ENCODE measurements around the gene BORA. TPM values are rescaled to one million over a fixed set of nuclear protein-coding genes. Genes with fewer than 3 reads are reported as not detected.
"Not testable (repeated sequence)": the region's sequence is repeated elsewhere in the genome, so short reads cannot be mapped to it uniquely, and the experiment has no call there.

Gene BORA
- polyA plus RNA-seq, 4 donors, result 7.6 to 11.0 (median 9.4) TPM

GRCh38 chr13:72757792-72758535, 30.2 kb downstream of the BORA start:
- no peak for DNase-seq (ENCODE audit: low read depth in 4 of 4, low spot score in 3 of 4)

GRCh38 chr13:72760189-72760588, 32.5 kb downstream of the BORA start:
- no peak for DNase-seq (ENCODE audit: low read depth in 4 of 4, low spot score in 3 of 4)

DNA sequence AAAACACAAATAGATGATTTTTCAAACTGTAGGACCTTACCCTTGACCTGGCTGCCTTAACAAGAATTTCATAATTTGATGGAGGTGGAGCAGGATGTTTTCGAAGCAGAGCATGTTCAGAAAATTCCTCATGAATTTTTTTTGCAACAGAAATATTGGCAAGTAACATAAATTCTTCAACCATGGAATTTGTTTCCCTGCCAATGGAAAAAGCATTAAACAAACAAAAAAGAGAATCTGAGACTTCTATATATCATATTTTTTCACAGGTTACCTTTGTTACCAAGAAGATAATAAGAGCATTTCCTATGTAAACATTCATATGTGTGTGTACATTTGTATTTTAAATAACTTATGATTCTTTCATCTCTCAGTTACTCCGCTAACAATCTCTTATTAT, 35.7 kb downstream of the BORA start:
- no peak for DNase-seq (ENCODE audit: low read depth in 4 of 4, low spot score in 3 of 4)

- DNase-seq (ENCODE audit: low read depth in 4 of 4, low spot score in 3 of 4), result no peak
Measured at GRCh38 chr13:72774019-72774418, 46.3 kb downstream of the BORA start.

DNA sequence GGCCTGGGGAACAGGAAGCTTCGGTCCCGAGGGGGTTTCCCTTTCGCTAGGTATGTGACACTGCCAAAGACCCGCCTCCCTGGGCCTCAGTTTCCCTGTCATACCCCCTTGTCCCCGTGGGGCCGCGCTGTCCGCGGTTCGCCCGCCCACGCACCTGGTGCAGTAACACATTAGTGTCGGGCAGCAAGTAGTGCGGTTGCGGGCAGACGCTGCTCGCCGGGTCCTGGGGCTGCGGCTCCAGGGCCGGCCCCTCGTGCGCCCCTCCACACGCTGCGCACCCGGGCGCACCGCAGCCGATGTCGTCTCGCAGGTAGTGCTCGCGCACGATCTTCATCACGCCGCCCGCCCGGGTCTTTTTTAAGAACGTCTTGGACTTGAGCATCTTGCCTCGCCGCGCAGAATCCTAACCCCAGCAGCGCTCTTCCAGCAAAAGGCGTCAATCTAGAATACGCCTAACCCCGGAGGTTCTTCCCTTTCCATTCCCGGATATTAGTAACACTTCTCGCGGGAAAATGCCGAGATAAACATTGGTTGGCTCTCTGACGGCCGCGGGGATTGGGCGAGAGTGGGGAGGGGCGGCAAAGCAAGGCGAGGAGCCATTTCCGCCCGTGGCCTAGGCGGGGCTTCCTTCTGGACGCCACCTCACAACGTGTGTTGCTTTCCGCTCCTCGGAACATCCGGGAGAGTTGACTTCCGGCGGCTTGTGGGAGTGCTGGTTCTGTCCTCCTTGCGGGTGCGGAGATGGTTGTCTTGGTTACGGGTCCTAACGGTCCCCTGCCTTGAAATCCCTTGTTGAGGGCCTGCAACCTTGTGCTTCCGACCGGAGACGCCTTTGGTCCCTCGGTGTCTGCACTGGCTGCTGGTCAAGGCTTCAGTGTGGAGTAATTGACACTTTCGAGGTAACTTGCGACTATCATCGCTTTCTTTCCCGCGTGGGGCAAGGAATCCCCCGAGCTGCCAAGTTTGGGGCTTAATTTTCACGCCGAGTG, 54.0 kb downstream of the BORA start, which contains the start of the genes DIS3 and PIBF1:
TSS of gene DIS3 (minus strand) at position 450 of the 989 bp plus-strand sequence. CDS start at position 382, 68 bp downstream.
TSS of gene PIBF1 (plus strand) at position 683 of the 989 bp plus-strand sequence. CDS start 1,337 bp downstream, outside the sequence.
- peak; percentile 89 to 97 (median 95) for DNase-seq (ENCODE audit: low read depth in 4 of 4, low spot score in 3 of 4)

- no peak for DNase-seq (ENCODE audit: low read depth in 4 of 4, low spot score in 3 of 4)
Measured at GRCh38 chr13:72782717-72783116, 55.0 kb downstream of the BORA start.

- not testable (repeated sequence) for DNase-seq (ENCODE audit: low read depth in 4 of 4, low spot score in 3 of 4)
Measured at GRCh38 chr13:72784679-72785078, 57.0 kb downstream of the BORA start.

DNA sequence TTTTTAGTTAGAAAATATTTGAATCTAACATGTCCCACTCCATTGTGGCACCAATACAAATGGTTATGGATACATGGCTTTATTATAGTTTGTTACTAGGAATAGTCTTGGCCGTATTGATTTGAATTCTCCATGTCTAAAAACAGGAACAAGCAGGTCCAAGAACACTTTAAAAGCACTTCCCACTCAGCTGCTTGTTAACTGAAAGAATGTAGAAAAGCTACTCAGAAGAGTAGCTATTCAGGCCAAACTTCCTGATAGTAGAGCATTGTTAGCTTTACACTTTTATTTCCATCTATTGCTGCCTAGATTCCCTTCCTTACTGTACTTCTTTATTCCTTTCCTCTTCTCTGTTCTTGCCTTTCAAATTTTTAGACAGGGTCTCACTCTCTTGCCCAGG, 61.1 kb downstream of the BORA start:
- DNase-seq (ENCODE audit: low read depth in 4 of 4, low spot score in 3 of 4), result no peak

DNA sequence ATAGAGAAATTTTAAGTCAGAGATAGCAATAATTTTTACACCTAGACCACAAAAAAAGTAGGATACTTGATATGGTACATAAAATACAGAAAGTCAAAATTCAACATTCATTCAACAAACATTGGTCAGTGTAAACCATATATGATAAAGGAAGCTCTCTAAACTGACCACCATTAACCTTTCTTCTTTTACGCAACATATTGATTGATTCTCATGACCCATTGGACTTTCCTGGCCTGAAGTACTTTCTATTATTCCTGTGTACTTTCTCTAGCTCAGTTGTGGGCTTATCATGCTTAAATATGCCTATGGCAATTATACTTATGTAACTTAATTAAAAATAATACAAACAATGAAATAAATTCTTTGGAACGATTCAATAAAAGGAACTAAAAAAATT, 64.9 kb downstream of the BORA start:
- no peak for DNase-seq (ENCODE audit: low read depth in 4 of 4, low spot score in 3 of 4)

DNA sequence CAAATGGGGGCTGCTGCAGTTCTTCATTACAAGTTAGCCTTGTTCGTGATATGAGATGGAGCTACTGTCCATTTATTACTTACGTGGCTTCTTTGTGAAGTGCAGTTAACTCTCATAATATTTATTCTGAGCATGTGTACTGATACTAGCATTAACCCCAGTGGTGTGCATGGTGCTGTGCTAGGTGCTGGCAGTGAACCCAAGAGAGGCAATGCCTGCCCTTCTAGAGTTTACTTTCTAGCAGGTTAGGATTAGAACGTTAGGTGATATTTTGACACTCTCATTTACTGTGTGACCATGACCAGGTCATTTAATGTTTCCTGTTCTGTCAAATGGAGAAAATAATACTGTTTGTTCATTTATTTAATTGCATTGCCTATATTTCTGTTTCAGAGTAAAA, 71.1 kb downstream of the BORA start:
- no peak for DNase-seq (ENCODE audit: low read depth in 4 of 4, low spot score in 3 of 4)

- no peak for DNase-seq (ENCODE audit: low read depth in 4 of 4, low spot score in 3 of 4)
Measured at GRCh38 chr13:72804301-72804700, 76.6 kb downstream of the BORA start.

Other genes starting within 250 kb of the BORA start
- 10 to 100 TPM; 24.7 to 29.8 (median 27.1) TPM for gene MZT1, start 294 bp upstream of the BORA start, polyA plus RNA-seq (ENCODE audit: insufficient read length in 4 of 4)
- gene DIS3, start 54.0 kb downstream of the BORA start, polyA plus RNA-seq (ENCODE audit: insufficient read length in 4 of 4), result 10 to 100 TPM; 34.2 to 42.4 (median 41.3) TPM
- 10 to 100 TPM; 40.5 to 44.8 (median 44.6) TPM for gene PIBF1, start 54.2 kb downstream of the BORA start, polyA plus RNA-seq (ENCODE audit: insufficient read length in 4 of 4)